Urothelium cell line (cell line): ENCODE measurements around the gene MBOAT1.

Source experiments
- DNase-seq: peaks from one replicate; pipeline ENCODE4 v3.0.0; 2011; ENCODE audit warnings: low spot score, mixed read lengths
- FAIRE-seq: peaks from 2 replicates; lab custom pipeline; 2011; peaks lifted over from hg19 to GRCh38; lab: Jason Lieb, UNC

Gene MBOAT1

GRCh38 chr6:20058121-20058905 lies 154.0 kb downstream of the MBOAT1 start:
- FAIRE-seq, result no peak
- DNase-seq, result no peak

GRCh38 chr6:20056350-20056992 lies 155.8 kb downstream of the MBOAT1 start:
- DNase-seq (peak; percentile 27), FAIRE-seq (no peak)

- DNase-seq, result no peak
- no peak for FAIRE-seq
Measured at GRCh38 chr6:20055916-20056315, 156.4 kb downstream of the MBOAT1 start.
